Osteocyte (in vitro differentiated cells): Measurements from ENCODE around the gene PPHLN1. TPM values are rescaled to one million over a fixed set of nuclear protein-coding genes. Genes with fewer than 3 reads are reported as not detected.
A peak's percentile ranks its signal among the peaks of the same experiment; 100 is the strongest.

ENCODE experiments used
- DNase-seq: peaks from one replicate; pipeline ENCODE4 v3.0.0; 2021; ENCODE audit warnings: mixed read lengths; ENCODE audit not compliant: unreplicated experiment; ENCODE audit errors: extremely low spot score
- H3K27ac Mint-ChIP-seq: one replicate; pipeline ENCODE4 v1.8.0; 2021; ENCODE audit warnings: mild to moderate bottlenecking, mixed read lengths; ENCODE audit not compliant: unreplicated experiment
- H3K27me3 Mint-ChIP-seq: one replicate; pipeline ENCODE4 v1.8.0; 2021; ENCODE audit warnings: mixed read lengths; ENCODE audit not compliant: unreplicated experiment
- H3K36me3 Mint-ChIP-seq: one replicate; pipeline ENCODE4 v1.8.0; 2021; ENCODE audit warnings: mixed read lengths; ENCODE audit not compliant: unreplicated experiment
- H3K4me1 Mint-ChIP-seq: one replicate; pipeline ENCODE4 v1.8.0; 2021; ENCODE audit warnings: mixed read lengths; ENCODE audit not compliant: unreplicated experiment
- H3K4me3 Mint-ChIP-seq: one replicate; pipeline ENCODE4 v1.8.0; 2021; ENCODE audit warnings: mild to moderate bottlenecking, moderate library complexity, mixed read lengths; ENCODE audit not compliant: unreplicated experiment
- H3K9me3 Mint-ChIP-seq: one replicate; pipeline ENCODE4 v1.8.0; 2021; ENCODE audit warnings: mixed read lengths; ENCODE audit not compliant: unreplicated experiment
- CTCF ChIP-seq: fragments of 200-600 bp; sonication (generic); IDR thresholded peaks from 2 replicates; pipeline ENCODE4 v1.5.0; 2021; ENCODE audit warnings: antibody characterized with exemption, mild to moderate bottlenecking, moderate library complexity
- total RNA-seq: library from RNA; stranded (reverse); gene quantifications from 2 replicates; pipeline ENCODE4 v1.2.1, GENCODE V29; 2021

The PPHLN1 gene
- total RNA-seq, 1 donor from 2014 or later: 56.6 TPM

GRCh38 chr12:42420395-42420794 is 94.4 kb downstream of the PPHLN1 start:
- DNase-seq: no peak
- H3K4me1 Mint-ChIP-seq: peaks cover 30% of the 10 kb centered on the region
- TF ChIP-seq CTCF: no peak
- no peak overlapping the region for H3K4me3 Mint-ChIP-seq
- peaks cover 6% of the 10 kb centered on the region for H3K36me3 Mint-ChIP-seq
- no peaks in the 10 kb centered on the region for H3K9me3 Mint-ChIP-seq
- no peaks in the 10 kb centered on the region for H3K27me3 Mint-ChIP-seq
- H3K27ac Mint-ChIP-seq: no peak overlapping the region

DNA sequence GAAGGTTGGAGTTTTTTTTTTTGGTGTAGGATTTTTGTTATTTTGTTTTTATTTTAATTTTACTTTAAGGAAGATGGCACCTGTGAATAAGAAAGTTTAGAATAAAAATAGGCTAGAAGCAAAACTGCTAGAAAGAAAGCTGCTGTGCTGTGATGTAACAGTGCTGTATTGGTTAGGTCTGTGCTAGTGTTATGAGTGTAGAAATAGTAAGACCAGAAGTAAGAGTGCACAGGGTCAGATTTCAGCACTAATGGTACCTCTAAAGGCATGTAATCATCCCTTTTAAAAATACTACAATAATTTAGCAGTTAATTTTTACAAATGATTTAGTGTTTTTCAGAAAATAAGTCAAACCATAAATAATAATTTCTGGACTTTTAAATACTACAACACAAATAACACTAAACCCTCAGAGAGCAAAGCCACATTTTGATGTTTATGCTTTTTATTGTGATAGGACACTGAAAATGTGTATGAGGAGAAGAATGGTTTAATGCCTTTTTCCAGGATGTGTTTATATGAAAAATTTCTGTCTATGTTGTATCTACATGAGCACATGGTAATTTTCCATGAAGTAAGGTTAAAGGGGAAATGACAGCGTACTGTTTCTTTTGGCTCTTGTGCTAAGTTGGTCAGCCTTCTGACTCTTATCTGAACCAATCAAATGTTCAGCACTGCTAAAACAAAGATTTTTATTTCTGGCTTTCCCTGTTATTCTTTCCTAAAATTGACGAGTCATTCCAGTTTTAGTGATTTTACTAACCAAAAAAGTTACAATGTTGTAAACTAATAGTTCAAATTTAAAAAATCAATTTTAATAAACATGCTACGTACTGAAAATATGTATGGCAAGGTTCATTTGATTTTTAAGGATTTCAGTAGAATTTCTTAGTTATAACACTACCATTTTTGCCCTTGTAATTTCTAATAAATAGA is 96.1 kb downstream of the PPHLN1 start:
- Mint-ChIP-seq H3K36me3 (peaks cover 5% of the 10 kb centered on the region), H3K4me3 (peak overlapping the region; percentile 14), H3K4me1 (peaks cover 47% of the 10 kb centered on the region), H3K9me3 (no peaks in the 10 kb centered on the region), H3K27ac (peak overlapping the region; percentile 86), H3K27me3 (no peaks in the 10 kb centered on the region)
- TF ChIP-seq CTCF: no peak
- DNase-seq: no peak

DNA sequence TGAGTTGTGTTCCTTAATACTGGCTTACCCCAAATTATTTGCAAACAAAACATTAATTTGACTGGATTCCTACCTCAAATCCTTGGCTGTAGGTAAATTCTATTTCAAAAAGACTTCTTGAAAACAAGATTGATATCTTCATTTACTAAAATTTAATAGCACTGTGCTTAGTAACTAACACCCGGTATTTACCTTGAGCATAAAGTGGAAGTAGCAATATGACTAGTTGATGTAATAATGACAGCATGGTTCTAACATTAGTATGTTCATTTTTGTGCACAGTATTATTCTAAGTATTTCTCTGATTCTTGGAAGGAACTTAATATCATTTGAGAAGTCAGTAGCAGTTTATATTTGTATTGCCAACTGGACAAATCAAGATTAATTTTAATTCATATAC is 96.8 kb downstream of the PPHLN1 start:
- peaks cover 53% of the 10 kb centered on the region for H3K4me1 Mint-ChIP-seq
- no peak overlapping the region for H3K4me3 Mint-ChIP-seq
- H3K27ac Mint-ChIP-seq: peak overlapping the region; percentile 86
- H3K27me3 Mint-ChIP-seq: no peaks in the 10 kb centered on the region
- peaks cover 12% of the 10 kb centered on the region for H3K36me3 Mint-ChIP-seq
- TF ChIP-seq CTCF: no peak
- no peak for DNase-seq
- H3K9me3 Mint-ChIP-seq: peaks cover 3% of the 10 kb centered on the region

GRCh38 chr12:42426746-42427145 is 100.8 kb downstream of the PPHLN1 start:
- Mint-ChIP-seq H3K4me1 (peaks cover 40% of the 10 kb centered on the region), H3K4me3 (no peak overlapping the region), H3K27ac (peak overlapping the region; percentile 76), H3K36me3 (peaks cover 21% of the 10 kb centered on the region), H3K27me3 (no peaks in the 10 kb centered on the region), H3K9me3 (peaks cover 8% of the 10 kb centered on the region)
- TF ChIP-seq CTCF: no peak
- DNase-seq: no peak

- DNase-seq: no peak
- peaks cover 8% of the 10 kb centered on the region for H3K9me3 Mint-ChIP-seq
- H3K4me3 Mint-ChIP-seq: no peak overlapping the region
- no peak for TF ChIP-seq CTCF
- peaks cover 35% of the 10 kb centered on the region for H3K36me3 Mint-ChIP-seq
- H3K4me1 Mint-ChIP-seq: peaks cover 25% of the 10 kb centered on the region
- no peaks in the 10 kb centered on the region for H3K27me3 Mint-ChIP-seq
- H3K27ac Mint-ChIP-seq: no peak overlapping the region
These were observed 102.9 kb downstream of the PPHLN1 start for GRCh38 chr12:42428850-42429249.
